HCT116 (cell line): ENCODE data around the gene KCNIP4.

Experiments
- ATF3 ChIP-seq: IDR thresholded peaks from 2 replicates; pipeline ENCODE4 v1.6.1; 2012
- CBX3 ChIP-seq: IDR thresholded peaks from 2 replicates; pipeline ENCODE4 v1.6.1; 2012; ENCODE audit warnings: low read depth
- CTCF ChIP-seq, 3 experiments: fragments of 200-600 bp in 1 of 3; sonication (generic) in 1 of 3; IDR thresholded peaks in 2 of 3; conservative IDR thresholded peaks in 1 of 3; 2 replicates each; pipeline ENCODE4 v1.5.1; 2012 to 2017; ENCODE audit warnings: low read depth in 2 of 3, low read length in 2 of 3, antibody characterized with exemption in 1 of 3, borderline replicate concordance in 1 of 3, control low read depth in 1 of 3, mild to moderate bottlenecking in 1 of 3, mixed read lengths in 1 of 3, mixed run types in 1 of 3, moderate library complexity in 1 of 3; ENCODE audit not compliant: insufficient read depth in 1 of 3
- EZH2 ChIP-seq: fragments of 200-600 bp; sonication (generic); IDR thresholded peaks from 2 replicates; pipeline ENCODE4 v1.6.1; 2017; ENCODE audit warnings: antibody characterized with exemption, mixed run types
- EZH2phosphoT487 ChIP-seq: fragments of 200-600 bp; IDR thresholded peaks from 2 replicates; pipeline ENCODE4 v1.6.1; 2018; ENCODE audit warnings: antibody characterized with exemption, borderline replicate concordance
- FOSL1 ChIP-seq: IDR thresholded peaks from 2 replicates; pipeline ENCODE4 v1.6.1; 2012; ENCODE audit warnings: low read depth
- MAX ChIP-seq: IDR thresholded peaks from 2 replicates; pipeline ENCODE4 v1.6.1; 2012
- POLR2A ChIP-seq: IDR thresholded peaks from 2 replicates; pipeline ENCODE4 v1.7.0; 2011; ENCODE audit warnings: borderline replicate concordance; ENCODE audit not compliant: insufficient read depth, insufficient read length; ENCODE audit errors: extremely low read depth
- POLR2AphosphoS5 ChIP-seq: IDR thresholded peaks from 2 replicates; pipeline ENCODE4 v1.6.1; 2011; ENCODE audit warnings: mild to moderate bottlenecking, low read depth, low read length, moderate library complexity
- REST ChIP-seq: IDR thresholded peaks from 2 replicates; pipeline ENCODE4 v1.6.1; 2012; ENCODE audit warnings: low read depth
- SRF ChIP-seq: IDR thresholded peaks from 2 replicates; pipeline ENCODE4 v1.6.1; 2012; ENCODE audit warnings: low read depth
- TCF7L2 ChIP-seq: IDR thresholded peaks from 2 replicates; pipeline ENCODE4 v1.7.0; 2011; ENCODE audit warnings: borderline replicate concordance, inconsistent platforms; ENCODE audit not compliant: insufficient read depth, insufficient read length; ENCODE audit errors: extremely low read depth
- ZBTB33 ChIP-seq: IDR thresholded peaks from 2 replicates; pipeline ENCODE4 v1.6.1; 2011; ENCODE audit warnings: mild to moderate bottlenecking, low read length, moderate library complexity; ENCODE audit not compliant: insufficient replicate concordance; ENCODE audit errors: extremely low read depth

GRCh38 chr4:21749924-21750323, 198.6 kb downstream of the KCNIP4 start:
- TF ChIP-seq ATF3 (no peak), CTCF (IDR thresholded peaks at IDR 0.05 in 2 of 3, conservative IDR thresholded peaks at IDR 0.05 in 1 of 3; ENCODE audit: borderline replicate concordance in 1 of 3, insufficient read depth in 1 of 3, low read depth in 2 of 3, low read length in 2 of 3) (no peak), EZH2 (no peak), SRF (no peak), POLR2A (no peak), CBX3 (no peak), TCF7L2 (no peak), ZBTB33 (no peak), FOSL1 (no peak), MAX (no peak), REST (no peak), POLR2AphosphoS5 (no peak), EZH2phosphoT487 (no peak)
